Astrocyte (in vitro differentiated cells and primary cell): ENCODE measurements around the gene SMPDL3A.

ENCODE experiments used
- CTCF ChIP-seq: IDR thresholded peaks from 2 replicates; pipeline ENCODE4 v1.5.1; 2011; ENCODE audit warnings: low read depth, mild to moderate bottlenecking, inconsistent platforms, low read length, moderate library complexity; ENCODE audit not compliant: insufficient read depth
- EZH2 ChIP-seq: IDR thresholded peaks from 2 replicates; pipeline ENCODE4 v1.6.1; 2012; ENCODE audit warnings: mild to moderate bottlenecking, low read length, inconsistent platforms; ENCODE audit not compliant: insufficient read depth

DNA sequence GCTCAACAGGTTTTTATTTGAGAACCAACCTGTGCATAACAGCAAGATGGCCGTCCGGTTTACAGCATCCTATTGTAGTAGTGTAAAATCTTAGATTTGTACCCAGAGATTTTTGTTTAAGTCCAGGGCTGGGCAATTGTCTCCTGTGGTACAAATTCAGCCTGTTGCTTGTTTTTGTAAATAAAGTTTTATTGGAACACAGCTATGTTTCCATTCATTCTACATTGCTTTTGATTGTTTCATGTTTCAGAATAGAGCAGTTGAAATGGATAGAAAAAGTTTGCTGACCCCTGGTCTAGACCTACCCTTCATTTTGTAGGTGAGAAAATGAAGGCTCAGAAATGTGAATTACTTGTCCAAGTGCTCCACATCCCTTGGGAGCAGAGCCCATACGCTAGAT lies 8.5 kb downstream of the SMPDL3A start:
- TF ChIP-seq CTCF (no peak), EZH2 (no peak)
